T-helper 2 cell (primary cell): ENCODE measurements around the gene HDAC10.

Experiments used
- DNase-seq, 5 experiments: peaks; one replicate each; pipeline versions ENCODE4 v3.0.0 to v3.0.0-alpha.2; 2012 to 2022

HDAC10 gene

GRCh38 chr22:50255607-50256006 lies 4.5 kb upstream of the HDAC10 start:
- DNase-seq: no peak

- DNase-seq: no peak
Measured at GRCh38 chr22:50255099-50255498, 4.0 kb upstream of the HDAC10 start.

- no peak for DNase-seq
Measured at GRCh38 chr22:50253941-50254340, 2.9 kb upstream of the HDAC10 start.

- no peak for DNase-seq
Measured at GRCh38 chr22:50253046-50253915, 2.2 kb upstream of the HDAC10 start.

- peak in 4 of 5 experiments; percentile 50 to 70 (median 56) for DNase-seq
Measured at GRCh38 chr22:50252082-50253045, 1.3 kb upstream of the HDAC10 start.

- DNase-seq: no peak
Measured at GRCh38 chr22:50251477-50252081, 514 bp upstream of the HDAC10 start.

- no peak for DNase-seq
Measured at GRCh38 chr22:50250249-50250554, 863 bp downstream of the HDAC10 start.

GRCh38 chr22:50249341-50250248 lies 1.5 kb downstream of the HDAC10 start:
- DNase-seq: no peak

GRCh38 chr22:50248196-50249081 lies 2.6 kb downstream of the HDAC10 start:
- no peak for DNase-seq

GRCh38 chr22:50247748-50248147 lies 3.3 kb downstream of the HDAC10 start:
- peak in 3 of 5 experiments; percentile 28 to 84 (median 43) for DNase-seq

- no peak for DNase-seq
Measured at GRCh38 chr22:50246242-50247175, 4.6 kb downstream of the HDAC10 start.

- peak in 1 of 5 experiments; percentile 54 for DNase-seq
Measured at GRCh38 chr22:50245214-50246072, 5.6 kb downstream of the HDAC10 start.

- peak; percentile 81 to 95 (median 88) for DNase-seq
Measured at GRCh38 chr22:50244420-50245213, 6.4 kb downstream of the HDAC10 start, which contains the start of gene TUBGCP6. Gene TUBGCP6, minus strand, starts transcription at chr22:50245023. Its CDS starts 564 bp downstream, at chr22:50244459.

- DNase-seq: peak in 1 of 5 experiments; percentile 24
Measured at GRCh38 chr22:50243685-50244419, 7.2 kb downstream of the HDAC10 start.

GRCh38 chr22:50242406-50242949 lies 8.6 kb downstream of the HDAC10 start:
- DNase-seq: no peak

GRCh38 chr22:50238755-50239154 lies 12.3 kb downstream of the HDAC10 start:
- no peak for DNase-seq
